SK-N-MC (cell line): Measurements from ENCODE around the gene SHISAL1.

Experiments
- DNase-seq: peaks from one replicate; pipeline ENCODE4 v3.0.0-alpha.2; 2011; ENCODE audit warnings: low read depth, low spot score
- H3K27ac ChIP-seq: fragments of 200-600 bp; sonication (generic); 2 replicates; pipeline ENCODE4 v1.5.1; 2016; ENCODE audit warnings: mixed run types
- H3K36me3 ChIP-seq: fragments of 200-600 bp; sonication (generic); 2 replicates; pipeline ENCODE4 v1.6.1; 2017; ENCODE audit warnings: antibody characterized with exemption, low read length, mixed read lengths; ENCODE audit not compliant: insufficient read depth
- H3K4me3 ChIP-seq: fragments of 200-600 bp; sonication (generic); 2 replicates; pipeline ENCODE4 v1.5.1; 2016
- H3K9ac ChIP-seq: fragments of 200-600 bp; sonication (generic); 2 replicates; pipeline ENCODE4 v1.8.0; 2017; ENCODE audit warnings: mixed run types, mixed read lengths; ENCODE audit not compliant: insufficient read length
- H3K9me3 ChIP-seq: fragments of 200-600 bp; sonication (generic); 2 replicates; pipeline ENCODE4 v1.6.1; 2017; ENCODE audit warnings: low read depth, mild to moderate bottlenecking, antibody characterized with exemption, low read length, moderate library complexity, mixed read lengths
- EZH2 ChIP-seq: fragments of 200-600 bp; sonication (generic); IDR thresholded peaks from one replicate; pipeline ENCODE4 v1.6.1; 2017; ENCODE audit warnings: antibody characterized with exemption
- FOXP2 ChIP-seq: optimal IDR thresholded peaks from 2 replicates; pipeline ENCODE3; 2011; ENCODE audit warnings: mild to moderate bottlenecking, moderate library complexity; ENCODE audit not compliant: insufficient read depth; ENCODE audit errors: extremely low read length, control extremely low read depth
- POLR2AphosphoS5 ChIP-seq: IDR thresholded peaks from 2 replicates; pipeline ENCODE4 v1.6.1; 2012; ENCODE audit warnings: mild to moderate bottlenecking, low read depth, low read length, borderline replicate concordance

The SHISAL1 gene

DNA sequence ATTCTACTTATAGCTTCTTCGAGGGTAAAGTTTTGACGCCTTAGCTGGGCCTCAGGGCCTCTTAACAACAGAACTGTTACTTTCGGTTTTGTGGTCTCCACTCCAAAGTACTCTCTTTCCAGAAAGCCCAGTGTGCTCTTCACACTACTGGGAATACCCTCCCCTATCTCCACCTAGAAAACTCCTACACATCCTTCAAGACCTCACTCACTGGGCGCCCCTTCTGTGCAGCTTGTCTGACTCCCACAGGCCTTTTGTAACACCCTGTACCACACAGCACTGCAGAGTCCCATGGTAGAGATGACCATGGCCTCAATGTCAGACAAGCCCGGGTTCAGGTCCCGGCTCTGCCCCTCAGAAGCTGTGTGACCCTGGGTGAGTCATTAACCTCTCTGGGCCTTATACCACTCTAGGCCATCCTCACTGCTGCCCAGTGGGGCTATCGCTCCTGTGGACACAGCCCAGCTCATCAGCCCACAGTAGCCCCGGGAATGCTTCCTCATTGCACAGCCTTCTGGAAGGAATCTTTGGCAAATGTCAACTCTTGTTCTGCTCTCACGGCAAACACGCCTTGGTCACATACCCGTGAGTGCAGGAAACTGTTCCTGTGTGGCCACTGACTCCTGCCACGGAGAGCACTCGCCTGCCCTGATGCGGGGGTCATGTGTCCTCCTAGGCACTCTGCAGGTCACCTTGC lies 51.4 kb downstream of the SHISAL1 start:
- Histone ChIP-seq H3K9ac (no peak overlapping the region), H3K4me3 (no peak overlapping the region), H3K27ac (no peak overlapping the region), H3K36me3 (no peaks in the 10 kb centered on the region), H3K9me3 (no peaks in the 10 kb centered on the region)
- DNase-seq, result no peak
- TF ChIP-seq EZH2 (no peak), FOXP2 (no peak), POLR2AphosphoS5 (no peak)

DNA sequence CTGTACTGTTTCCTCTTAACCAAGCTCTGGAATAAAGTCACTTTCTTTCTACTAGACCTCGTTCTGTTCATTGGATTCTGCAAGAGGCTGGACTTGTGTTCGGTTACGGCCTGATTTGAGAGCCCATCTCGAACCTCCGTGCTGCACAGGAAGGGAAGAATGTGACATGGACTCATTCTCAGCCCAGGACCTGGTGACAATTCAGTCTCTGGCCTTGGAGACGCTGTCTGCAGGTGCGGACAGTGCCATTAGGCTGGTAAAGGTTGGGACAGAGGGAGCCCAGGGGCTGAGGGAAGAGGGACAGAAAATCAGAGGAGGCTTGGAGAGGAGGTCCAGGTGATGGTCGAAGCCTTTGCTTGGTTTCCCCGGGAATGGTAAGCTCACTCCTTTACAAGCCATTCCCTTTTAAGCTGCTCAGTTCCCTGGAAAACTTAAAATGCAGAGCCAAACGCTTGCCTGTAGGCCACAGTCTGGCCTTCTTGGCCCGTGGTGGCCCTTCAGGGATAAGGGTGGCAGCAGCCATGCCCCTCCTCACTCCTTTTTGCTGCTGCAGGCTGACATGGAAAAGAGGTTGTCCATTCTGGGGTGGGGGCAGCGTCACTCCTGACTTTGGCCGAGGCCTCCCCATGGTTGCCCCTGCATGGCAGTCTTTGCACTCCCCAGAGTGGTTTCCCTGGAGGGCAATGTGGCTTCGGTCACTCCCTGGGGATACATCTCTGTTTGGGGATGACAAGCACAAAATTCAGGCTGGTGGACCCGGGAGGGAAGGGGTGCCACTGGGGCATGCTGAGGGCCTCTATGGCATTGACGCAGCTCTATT lies 52.3 kb downstream of the SHISAL1 start:
- Histone ChIP-seq H3K36me3 (no peaks in the 10 kb centered on the region), H3K9ac (no peak overlapping the region), H3K27ac (no peak overlapping the region), H3K4me3 (no peak overlapping the region), H3K9me3 (no peaks in the 10 kb centered on the region)
- TF ChIP-seq POLR2AphosphoS5 (no peak), FOXP2 (no peak), EZH2 (no peak)
- no peak for DNase-seq

DNA sequence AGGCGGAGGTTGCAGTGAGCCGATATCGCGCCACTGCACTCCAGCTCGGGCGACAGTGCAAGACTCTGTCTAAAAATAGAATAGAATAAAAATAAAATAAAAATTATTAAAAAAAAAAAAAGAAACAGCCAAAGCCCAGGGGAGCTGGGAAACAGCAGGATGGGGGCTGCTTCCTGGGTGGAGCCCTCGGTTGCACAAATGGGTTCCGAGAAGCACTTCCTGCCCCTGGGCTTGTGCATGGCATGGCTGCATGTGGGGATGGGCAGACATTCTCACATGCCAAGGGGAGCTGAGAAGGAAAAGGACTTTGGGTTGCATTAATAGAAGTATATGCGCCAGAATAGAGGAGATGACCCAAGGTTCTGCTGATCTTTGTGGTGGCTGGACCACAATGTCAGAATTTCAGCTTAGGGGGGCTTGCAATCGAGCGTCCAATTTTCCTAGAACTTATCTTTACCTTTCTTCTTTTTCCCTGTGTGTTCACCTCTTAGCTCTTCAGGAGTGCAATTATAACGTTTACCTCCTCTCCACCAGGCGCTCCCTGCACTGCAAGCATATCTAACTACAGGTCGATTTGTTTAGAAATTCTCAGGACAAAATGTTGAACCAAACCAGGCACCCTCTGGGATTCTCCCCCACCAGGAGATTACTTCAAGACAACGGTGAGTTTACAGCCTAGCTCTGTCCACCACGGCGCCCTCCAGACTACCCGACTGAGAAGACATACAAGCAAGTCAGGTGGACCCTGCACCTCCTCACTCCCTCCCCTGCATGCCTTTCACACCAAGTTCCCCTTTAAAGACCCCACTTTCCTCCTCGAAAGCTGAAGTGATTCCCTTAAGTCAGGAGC lies 53.2 kb downstream of the SHISAL1 start:
- Histone ChIP-seq H3K4me3 (no peak overlapping the region), H3K27ac (no peak overlapping the region), H3K36me3 (no peaks in the 10 kb centered on the region), H3K9ac (no peak overlapping the region), H3K9me3 (no peaks in the 10 kb centered on the region)
- DNase-seq, result no peak
- no peak for TF ChIP-seq EZH2
- no peak for TF ChIP-seq POLR2AphosphoS5
- no peak for TF ChIP-seq FOXP2

DNA sequence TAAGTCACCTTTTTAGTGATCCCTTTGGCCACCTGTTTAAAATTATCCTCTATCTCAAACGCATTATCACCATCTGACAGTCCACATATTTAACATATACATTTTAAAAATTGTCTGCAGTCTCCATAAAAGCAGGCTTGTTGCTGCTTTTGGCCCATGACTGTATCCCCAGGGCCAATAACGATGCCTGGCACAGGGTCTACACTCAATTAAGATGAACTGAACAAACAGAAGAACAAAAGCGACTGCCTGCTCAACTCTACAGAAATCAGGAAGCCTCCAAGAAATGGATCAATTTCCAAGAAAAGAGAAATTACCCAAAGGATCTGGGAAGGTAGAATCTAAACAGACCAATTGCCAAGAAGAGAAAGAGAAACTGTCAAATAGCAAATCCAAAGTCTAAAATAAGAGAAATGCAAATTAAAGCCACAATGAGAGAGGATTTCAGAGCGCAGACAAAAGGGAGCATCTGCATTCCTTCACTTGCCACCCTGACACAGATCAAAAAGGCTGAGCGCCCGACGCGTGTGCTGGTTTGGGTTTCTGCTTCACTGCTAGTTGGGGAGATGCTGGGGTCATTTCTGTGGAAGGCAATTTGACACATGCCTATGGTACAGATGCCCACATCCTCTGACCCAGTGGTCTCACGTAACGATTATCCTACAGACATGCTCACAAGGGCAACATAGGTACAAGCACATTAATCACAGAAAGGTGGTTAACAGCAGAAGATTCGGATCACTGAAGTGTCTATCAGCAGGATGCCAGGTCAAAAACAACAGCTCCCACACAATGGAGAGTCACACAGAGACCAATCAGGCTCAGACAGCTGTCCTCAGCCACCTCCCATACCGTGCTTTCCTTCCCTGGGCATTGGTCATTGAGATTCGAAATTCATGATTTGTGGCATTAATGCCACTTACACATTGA lies 55.9 kb downstream of the SHISAL1 start:
- Histone ChIP-seq H3K36me3 (no peaks in the 10 kb centered on the region), H3K9ac (no peak overlapping the region), H3K9me3 (no peaks in the 10 kb centered on the region), H3K4me3 (no peak overlapping the region), H3K27ac (no peak overlapping the region)
- TF ChIP-seq POLR2AphosphoS5 (no peak), FOXP2 (no peak), EZH2 (no peak)
- no peak for DNase-seq

DNA sequence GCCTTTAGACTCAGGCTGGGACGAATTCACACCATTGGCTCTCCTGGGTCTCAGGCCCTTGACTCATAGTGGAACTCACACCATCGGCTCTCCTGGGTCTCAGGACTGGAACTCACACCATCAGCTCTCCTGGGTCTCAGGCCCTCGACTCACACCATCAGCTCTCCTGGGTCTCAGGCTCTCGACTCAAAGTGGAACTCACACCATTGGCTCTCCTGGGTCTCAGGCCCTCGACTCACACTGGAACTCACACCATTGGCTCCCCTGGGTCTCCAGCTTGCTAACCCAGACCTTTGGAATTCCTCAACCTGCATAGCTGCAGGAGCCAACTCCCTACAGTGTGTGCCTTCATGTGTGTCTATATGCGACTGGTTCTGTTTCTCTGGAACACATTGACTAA lies 56.7 kb downstream of the SHISAL1 start:
- Histone ChIP-seq H3K27ac (no peak overlapping the region), H3K9me3 (no peaks in the 10 kb centered on the region), H3K36me3 (no peaks in the 10 kb centered on the region), H3K9ac (no peak overlapping the region), H3K4me3 (no peak overlapping the region)
- DNase-seq, result no peak
- TF ChIP-seq POLR2AphosphoS5, result no peak
- no peak for TF ChIP-seq FOXP2
- no peak for TF ChIP-seq EZH2

- no peaks in the 10 kb centered on the region for H3K9me3 ChIP-seq
- no peak overlapping the region for H3K9ac ChIP-seq
- no peak overlapping the region for H3K27ac ChIP-seq
- TF ChIP-seq EZH2 (no peak), POLR2AphosphoS5 (no peak), FOXP2 (no peak)
- no peak for DNase-seq
- no peak overlapping the region for H3K4me3 ChIP-seq
- H3K36me3 ChIP-seq, result no peaks in the 10 kb centered on the region
Measured at GRCh38 chr22:44254811-44255210, 57.9 kb downstream of the SHISAL1 start.

GRCh38 chr22:44249376-44250147 lies 63.2 kb downstream of the SHISAL1 start:
- Histone ChIP-seq H3K4me3 (no peak overlapping the region), H3K9ac (no peak overlapping the region), H3K27ac (no peak overlapping the region), H3K36me3 (no peaks in the 10 kb centered on the region), H3K9me3 (no peaks in the 10 kb centered on the region)
- TF ChIP-seq EZH2 (no peak), FOXP2 (no peak), POLR2AphosphoS5 (no peak)
- no peak for DNase-seq

GRCh38 chr22:44248926-44249325 lies 63.8 kb downstream of the SHISAL1 start:
- TF ChIP-seq FOXP2, result no peak
- TF ChIP-seq EZH2, result no peak

More at GRCh38 chr22:44248926-44249325, 63.8 kb downstream of the SHISAL1 start:
- Histone ChIP-seq H3K27ac (no peak overlapping the region), H3K9me3 (no peaks in the 10 kb centered on the region), H3K4me3 (no peak overlapping the region), H3K9ac (no peak overlapping the region), H3K36me3 (no peaks in the 10 kb centered on the region)
- DNase-seq, result no peak
